Amygdala (tissue), 56 donors: ENCODE results near the gene NRL.
"Not testable (repeated sequence)": the region's sequence is repeated elsewhere in the genome, so short reads cannot be mapped to it uniquely, and the experiment has no call there.

Experiments used
- DNase-seq, 56 donors: peaks; one replicate each; lab custom pipeline; 2025; lab: John Stamatoyannopoulos, UW

The NRL gene

GRCh38 chr14:24035769-24036168 is 79.0 kb downstream of the NRL start:
- not testable (repeated sequence) for DNase-seq

- DNase-seq = no peak
These were observed 81.9 kb downstream of the NRL start for GRCh38 chr14:24032727-24033418.

- DNase-seq = not testable (repeated sequence)
These were observed 83.4 kb downstream of the NRL start for GRCh38 chr14:24031331-24031730.

GRCh38 chr14:24029687-24030086 is 85.1 kb downstream of the NRL start:
- DNase-seq = not testable (repeated sequence)
